Measurements from ENCODE around the gene ACTN2.

Gene ACTN2

GRCh38 chr1:236761397-236762132 is 75.3 kb downstream of the ACTN2 start:
- FAIRE-seq (no peak), DNase-seq (ENCODE audit: extremely low spot score, insufficient read length, low read depth) (no peak)

DNA sequence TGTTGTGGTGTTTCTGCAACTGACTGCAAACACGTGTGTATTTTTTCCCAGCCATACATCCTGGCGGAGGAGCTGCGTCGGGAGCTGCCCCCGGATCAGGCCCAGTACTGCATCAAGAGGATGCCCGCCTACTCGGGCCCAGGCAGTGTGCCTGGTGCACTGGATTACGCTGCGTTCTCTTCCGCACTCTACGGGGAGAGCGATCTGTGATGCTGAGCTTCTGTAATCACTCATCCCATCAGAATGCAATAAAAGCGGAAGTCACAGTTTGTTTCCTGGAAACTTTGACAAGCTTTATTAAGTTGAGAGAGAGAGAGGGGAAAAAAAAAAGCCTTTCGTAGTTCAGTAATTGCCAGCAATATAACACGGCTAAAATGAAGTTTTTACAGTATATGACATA is 76.1 kb downstream of the ACTN2 start:
- DNase-seq (ENCODE audit: extremely low spot score, insufficient read length, low read depth) (no peak), FAIRE-seq (no peak)

DNA sequence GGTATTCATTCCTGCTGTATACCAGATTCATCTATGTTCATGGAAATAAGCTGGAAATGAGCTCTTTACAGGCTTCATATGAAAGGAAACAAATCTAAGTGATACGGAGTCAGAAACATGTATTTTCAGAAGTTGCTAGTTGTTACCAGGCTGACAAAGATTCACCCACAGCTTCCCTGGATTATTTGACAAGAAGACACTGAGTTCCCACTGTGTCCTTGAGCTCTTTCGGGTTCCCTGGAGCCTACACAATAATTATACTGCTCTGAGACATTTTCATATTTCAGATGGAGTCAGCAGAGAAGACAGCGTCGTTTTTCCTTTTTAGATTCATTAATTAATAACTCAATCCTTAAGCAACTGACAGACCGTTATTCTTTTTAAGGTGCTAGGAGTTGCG is 79.5 kb downstream of the ACTN2 start:
- FAIRE-seq: no peak

DNA sequence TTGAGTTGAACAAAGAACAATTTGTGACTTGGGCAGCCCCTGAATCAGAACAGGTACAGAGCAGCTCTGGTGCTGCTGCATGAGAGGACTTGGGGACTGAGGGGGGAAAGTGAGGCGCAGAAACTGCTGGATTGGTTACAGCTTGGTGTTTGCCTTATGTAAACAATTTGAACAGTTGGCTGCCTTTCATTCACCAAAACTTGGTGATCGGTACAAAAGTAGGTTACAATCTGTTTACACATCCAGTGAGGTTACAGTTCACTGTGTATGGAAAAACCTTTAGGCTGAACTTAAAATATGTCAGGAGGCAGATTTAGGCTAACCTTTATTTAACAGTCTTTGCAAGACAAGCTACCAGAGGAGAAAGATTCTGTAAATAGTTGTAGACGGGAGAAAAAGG is 80.2 kb downstream of the ACTN2 start:
- FAIRE-seq (no peak), DNase-seq (ENCODE audit: extremely low spot score, insufficient read length, low read depth) (no peak)

More for the DNA sequence above, 79.5 kb downstream of the ACTN2 start:
- DNase-seq (ENCODE audit: extremely low spot score, insufficient read length, low read depth): no peak

DNA sequence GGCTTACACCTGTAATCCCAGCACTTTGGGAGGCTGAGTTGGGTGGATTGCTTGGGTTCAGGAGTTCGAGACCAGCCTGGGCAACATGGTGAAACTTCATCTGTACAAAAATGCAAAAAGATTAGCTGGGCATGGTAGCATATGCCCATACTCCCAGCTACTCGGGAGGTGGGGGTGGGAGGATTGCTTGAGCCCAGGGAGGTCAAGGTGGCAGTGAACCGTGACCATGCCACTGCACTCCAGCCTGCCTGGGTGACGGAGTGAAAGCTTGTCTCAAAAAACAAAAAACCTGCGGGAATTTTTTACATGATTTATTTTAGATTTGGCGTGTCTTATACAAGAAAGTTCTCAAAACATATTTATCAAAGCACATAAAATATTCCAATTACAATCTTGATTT is 81.0 kb downstream of the ACTN2 start:
- no peak for DNase-seq (ENCODE audit: extremely low spot score, insufficient read length, low read depth)
- no peak for FAIRE-seq

- DNase-seq (ENCODE audit: extremely low spot score, insufficient read length, low read depth): no peak
Measured at GRCh38 chr1:236768601-236769000, 82.3 kb downstream of the ACTN2 start.

DNA sequence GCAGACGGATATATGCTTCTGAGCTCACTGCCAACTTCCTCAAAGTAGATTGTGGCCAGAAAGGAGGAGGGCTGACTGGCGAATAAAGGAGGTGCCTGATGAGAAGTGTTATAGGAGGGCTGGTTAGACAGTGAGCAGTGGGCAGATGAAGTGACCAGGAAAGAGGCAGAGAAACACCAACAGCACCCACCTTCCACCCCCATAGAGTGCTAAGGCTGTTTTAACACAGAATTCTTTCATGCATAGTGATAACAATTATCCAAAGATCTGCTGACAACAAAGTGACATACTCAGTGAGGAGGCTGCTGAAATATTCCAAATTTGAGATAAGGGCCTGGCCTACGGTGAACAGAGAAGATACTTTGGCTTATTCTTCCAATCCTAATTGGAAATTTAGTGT is 87.6 kb downstream of the ACTN2 start:
- no peak for DNase-seq (ENCODE audit: extremely low spot score, insufficient read length, low read depth)

More at GRCh38 chr1:236768601-236769000, 82.3 kb downstream of the ACTN2 start:
- no peak for FAIRE-seq

DNA sequence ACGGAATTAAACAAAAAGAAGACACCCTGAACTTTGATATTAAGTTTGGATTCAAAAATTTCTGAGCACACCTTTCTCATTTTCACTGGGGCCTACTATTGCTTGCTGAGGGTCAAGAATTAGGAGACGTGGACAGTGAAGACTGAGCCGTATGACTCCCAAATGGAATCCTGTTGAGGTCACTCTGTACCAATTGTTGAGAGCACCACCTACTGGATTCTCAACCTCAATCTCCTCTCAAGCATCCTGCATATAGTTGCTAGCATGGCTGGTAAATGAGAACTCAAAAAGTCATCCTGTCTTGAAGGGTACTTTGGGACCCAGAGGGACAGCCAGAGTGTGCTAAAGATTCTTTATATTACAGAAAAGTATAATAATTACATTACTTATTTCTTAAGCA is 88.6 kb downstream of the ACTN2 start:
- FAIRE-seq (no peak), DNase-seq (ENCODE audit: extremely low spot score, insufficient read length, low read depth) (no peak)

More for the DNA sequence above, 87.6 kb downstream of the ACTN2 start:
- no peak for FAIRE-seq

- FAIRE-seq: no peak
- no peak for DNase-seq (ENCODE audit: extremely low spot score, insufficient read length, low read depth)
Measured at GRCh38 chr1:236779312-236779711, 93.0 kb downstream of the ACTN2 start.

- FAIRE-seq (no peak), DNase-seq (ENCODE audit: extremely low spot score, insufficient read length, low read depth) (no peak)
Measured at GRCh38 chr1:236785477-236785876, 99.2 kb downstream of the ACTN2 start.

- FAIRE-seq (no peak), DNase-seq (ENCODE audit: extremely low spot score, insufficient read length, low read depth) (no peak)
Measured at GRCh38 chr1:236786453-236786852, 100.2 kb downstream of the ACTN2 start.

DNA sequence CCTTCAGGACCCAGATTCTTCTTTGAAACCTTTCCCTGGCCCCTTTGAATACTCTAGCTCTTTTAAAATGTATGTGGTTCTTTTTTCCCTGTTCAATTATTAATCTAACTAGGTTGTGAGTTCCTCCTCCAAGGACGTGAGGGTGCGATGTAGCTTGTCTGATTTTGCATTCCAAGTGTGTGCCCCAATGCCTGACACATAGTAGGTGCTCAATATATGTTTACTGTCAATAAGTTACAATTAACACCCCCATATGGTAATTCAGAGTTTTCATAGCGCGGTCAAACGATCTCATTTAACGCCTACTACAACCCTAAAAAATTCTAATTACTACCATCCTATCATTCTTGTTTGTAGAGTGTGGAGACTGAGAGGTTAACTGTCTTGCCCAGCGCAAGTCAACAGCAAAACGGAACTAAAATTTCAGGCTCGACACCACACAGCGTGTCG is 108.3 kb downstream of the ACTN2 start:
- DNase-seq (ENCODE audit: extremely low spot score, insufficient read length, low read depth) (no peak), FAIRE-seq (no peak)

DNA sequence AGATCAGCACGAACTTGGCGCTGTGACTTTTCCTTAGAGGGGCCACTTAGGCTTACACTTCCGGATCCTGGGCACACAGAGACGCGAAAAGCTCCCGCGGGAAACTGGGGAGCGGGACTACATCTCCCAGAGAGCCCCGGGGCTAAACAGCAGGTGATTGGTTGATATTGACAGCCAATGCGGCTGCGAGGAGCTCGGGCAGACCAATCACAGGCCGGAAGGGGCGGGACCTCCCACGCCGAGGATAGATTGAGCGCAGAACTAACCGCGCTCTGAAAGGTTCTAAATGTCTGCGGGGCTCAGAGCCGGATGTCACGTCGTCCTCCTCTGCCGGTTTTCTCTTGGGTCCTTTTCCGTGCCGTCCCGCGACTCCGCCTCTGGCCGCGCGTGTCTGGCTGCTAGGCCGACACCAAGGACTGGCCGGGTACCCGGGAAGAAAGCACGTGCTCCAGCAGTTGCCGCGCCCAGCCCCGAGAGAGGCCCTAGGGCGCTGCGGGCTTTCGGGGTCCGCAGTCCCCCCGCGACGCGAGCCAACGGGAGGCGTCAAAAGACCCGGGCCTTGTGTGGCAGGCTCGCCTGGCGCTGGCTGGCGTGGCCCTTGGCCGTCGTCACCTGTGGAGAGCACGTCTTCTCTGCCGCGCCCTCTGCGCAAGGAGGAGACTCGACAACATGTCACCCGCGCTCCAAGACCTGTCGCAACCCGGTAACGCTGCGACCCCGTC is 108.9 kb downstream of the ACTN2 start, which contains the start of gene MTR:
Gene MTR (plus strand): TSS at position 258 of the 722 bp plus-strand sequence. CDS start 412 bp downstream, at position 670.
- DNase-seq (ENCODE audit: extremely low spot score, insufficient read length, low read depth) (peak; percentile 98), FAIRE-seq (peak; percentile 99)

DNA sequence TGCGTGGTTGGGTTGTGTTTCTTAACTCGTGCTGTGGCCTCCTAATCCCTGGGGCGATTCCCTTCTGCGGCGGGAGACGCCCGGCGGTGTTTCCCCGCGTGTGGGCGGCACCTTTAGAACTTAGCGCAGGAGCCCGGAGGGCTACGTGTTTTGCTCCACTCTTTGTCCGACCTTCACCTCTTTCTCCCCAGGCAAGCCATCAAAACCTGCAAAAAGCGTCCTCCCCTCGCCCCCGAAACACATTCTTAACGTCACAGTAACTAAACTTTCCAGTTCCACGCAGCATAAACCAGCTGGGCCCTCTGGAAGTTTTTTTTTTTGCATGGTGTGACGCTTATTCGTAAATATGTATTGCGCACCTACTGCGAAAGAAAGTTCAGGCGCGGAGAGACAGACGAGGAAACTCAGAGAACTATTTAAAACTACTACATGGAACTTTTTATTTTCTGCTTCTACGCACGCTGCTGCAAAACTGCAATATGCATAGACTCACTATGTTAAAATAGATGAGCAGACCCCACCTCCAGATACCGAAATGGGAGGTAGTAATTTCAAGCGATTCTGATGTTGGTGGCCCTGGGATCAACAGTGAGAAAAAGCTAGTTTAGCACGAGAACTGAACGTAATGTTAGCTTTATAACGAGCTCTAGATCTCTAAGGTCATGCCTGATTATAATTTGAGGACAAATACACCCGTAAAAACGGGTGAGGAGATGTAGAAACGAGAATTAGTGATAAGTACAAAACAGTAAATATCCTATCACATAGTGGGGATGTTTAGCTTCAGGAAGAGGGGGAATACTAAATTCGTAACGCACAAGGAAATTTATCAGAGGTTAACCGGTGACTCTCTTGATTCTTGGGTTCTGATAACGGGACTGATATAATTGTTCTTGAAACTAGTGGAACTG is 109.7 kb downstream of the ACTN2 start:
- FAIRE-seq (peak; percentile 56), DNase-seq (ENCODE audit: extremely low spot score, insufficient read length, low read depth) (no peak)

- FAIRE-seq (no peak), DNase-seq (ENCODE audit: extremely low spot score, insufficient read length, low read depth) (no peak)
Measured at GRCh38 chr1:236799001-236799400, 112.7 kb downstream of the ACTN2 start.

GRCh38 chr1:236800002-236800620 is 113.8 kb downstream of the ACTN2 start:
- no peak for DNase-seq (ENCODE audit: extremely low spot score, insufficient read length, low read depth)
- FAIRE-seq: no peak

DNA sequence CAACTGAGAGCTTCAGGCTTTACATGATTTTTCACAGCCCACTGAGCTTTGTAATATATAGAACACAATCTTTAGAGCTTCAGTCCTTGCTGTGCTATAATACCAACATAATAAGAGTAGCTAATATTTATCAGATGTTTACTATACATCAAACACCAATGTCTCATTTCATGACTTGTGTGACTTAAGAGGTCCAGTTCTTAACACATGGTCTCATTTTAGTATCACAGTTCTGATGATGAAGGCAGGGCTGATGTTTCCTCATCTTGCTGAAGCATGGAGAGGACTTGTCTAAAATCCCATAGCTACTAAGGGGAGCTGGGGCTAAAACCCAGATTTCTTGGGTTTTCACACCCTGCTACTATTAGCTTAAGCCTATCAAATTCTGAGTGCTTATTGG is 114.3 kb downstream of the ACTN2 start:
- no peak for FAIRE-seq
- no peak for DNase-seq (ENCODE audit: extremely low spot score, insufficient read length, low read depth)

DNA sequence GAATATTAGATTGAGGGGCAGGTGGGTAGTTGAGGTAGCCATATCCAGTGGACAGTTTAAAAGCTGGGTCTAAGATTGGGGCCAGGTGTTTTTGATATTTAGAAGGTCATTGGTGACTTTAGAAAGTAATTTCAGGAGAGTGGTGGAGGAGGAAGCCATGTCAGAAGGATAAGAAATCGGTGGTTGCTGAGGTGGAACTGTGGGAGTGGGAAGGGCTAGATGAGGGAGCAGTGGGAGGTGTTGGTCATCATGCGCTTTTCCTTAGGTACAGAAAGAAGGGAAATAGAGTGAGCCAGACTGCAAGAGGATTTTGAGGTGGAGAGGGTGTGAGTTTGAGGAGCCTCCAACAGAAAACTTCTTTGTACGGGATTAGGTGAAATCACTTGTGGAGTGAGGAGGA is 116.0 kb downstream of the ACTN2 start:
- no peak for DNase-seq (ENCODE audit: extremely low spot score, insufficient read length, low read depth)
- no peak for FAIRE-seq

DNA sequence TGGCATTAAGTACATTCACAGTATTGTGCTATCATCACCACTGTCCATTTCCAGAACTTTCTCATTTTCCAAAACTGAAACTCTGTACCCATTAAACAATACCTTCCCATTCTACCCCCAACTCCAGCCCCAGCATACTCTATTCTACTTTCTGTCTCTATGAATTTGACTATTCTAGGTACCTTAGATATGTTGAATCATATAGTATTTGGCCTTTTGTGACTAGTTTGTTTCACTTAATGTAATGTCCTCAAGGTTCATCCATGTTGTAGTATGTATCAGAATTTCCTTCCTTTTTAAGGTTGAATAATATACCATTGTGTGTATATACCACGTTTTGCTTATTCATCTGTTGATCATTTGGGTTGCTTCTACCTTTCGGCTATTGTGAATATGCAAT is 120.3 kb downstream of the ACTN2 start:
- FAIRE-seq (peak; percentile 9), DNase-seq (ENCODE audit: extremely low spot score, insufficient read length, low read depth) (no peak)

- FAIRE-seq (no peak), DNase-seq (ENCODE audit: extremely low spot score, insufficient read length, low read depth) (no peak)
Measured at GRCh38 chr1:236808005-236808404, 121.7 kb downstream of the ACTN2 start.

Measured in GM18507 (cell line).